H1 (cell line): ENCODE results near the gene OR51F2. TPM values are rescaled to one million over a fixed set of nuclear protein-coding genes. Genes with fewer than 3 reads are reported as not detected.

Experiments
- CTCF ChIA-PET: fragments of 300-600 bp; sonication (Branson Sonifier 250); formaldehyde crosslinking; loops from one replicate; lab custom pipeline; 2021; ENCODE audit not compliant: partially characterized antibody; lab: Charles Lee
- POLR2A ChIA-PET: fragments of 300-600 bp; sonication (Branson Sonifier 250); formaldehyde crosslinking; loops from one replicate; lab custom pipeline; 2021; ENCODE audit warnings: inconsistent platforms; ENCODE audit not compliant: partially characterized antibody; lab: Charles Lee
- DNase-seq, 2 experiments: peaks; one replicate each; pipeline versions ENCODE4 v3.0.0 to v3.0.0-alpha.2; 2010 to 2022; ENCODE audit warnings: low spot score in 2 of 2, low read depth in 1 of 2, mixed read lengths in 1 of 2
- FAIRE-seq: peaks from 2 replicates; lab custom pipeline; 2011; peaks lifted over from hg19 to GRCh38; lab: Jason Lieb, UNC
- H2AFZ ChIP-seq: 2 replicates; pipeline ENCODE4 v1.8.1; 2012; ENCODE audit warnings: low read length, inconsistent platforms
- H2AK5ac ChIP-seq: 2 replicates; pipeline ENCODE4 v1.6.1; 2013; ENCODE audit warnings: low read depth, low read length
- H2BK120ac ChIP-seq: replicated peaks from 2 replicates; pipeline ENCODE3; 2013; ENCODE audit warnings: low read depth, low read length, inconsistent platforms
- H2BK12ac ChIP-seq: 2 replicates; pipeline ENCODE4 v1.6.1; 2013; ENCODE audit warnings: low read depth, low read length
- H2BK15ac ChIP-seq: 2 replicates; pipeline ENCODE4 v1.6.1; 2013; ENCODE audit warnings: low read length
- H2BK20ac ChIP-seq: 2 replicates; pipeline ENCODE4 v1.6.1; 2013; ENCODE audit warnings: low read length
- H2BK5ac ChIP-seq: 2 replicates; pipeline ENCODE4 v1.6.1; 2013; ENCODE audit warnings: low read depth, low read length
- H3K14ac ChIP-seq: 2 replicates; pipeline ENCODE4 v1.6.1; 2013; ENCODE audit warnings: inconsistent platforms; ENCODE audit not compliant: insufficient read length
- H3K18ac ChIP-seq: 2 replicates; pipeline ENCODE4 v1.6.1; 2013; ENCODE audit warnings: low read length; ENCODE audit errors: extremely low read depth
- H3K23ac ChIP-seq: 2 replicates; pipeline ENCODE4 v1.6.1; 2013; ENCODE audit warnings: inconsistent platforms; ENCODE audit not compliant: insufficient read length
- H3K23me2 ChIP-seq: 2 replicates; pipeline ENCODE4 v1.6.1; 2013; ENCODE audit warnings: low read depth, low read length
- H3K27ac ChIP-seq: 2 replicates; pipeline ENCODE4 v1.6.1; 2011; ENCODE audit warnings: low read depth, low read length, inconsistent platforms
- H3K27me3 ChIP-seq, 4 experiments: replicated peaks in 1 of 4; 1 replicate in 1 of 4; 2 replicates in 3 of 4; pipeline versions ENCODE4 v1.6.1 to v1.8.1; 2011 to 2013; ENCODE audit warnings: low read length in 3 of 4, mild to moderate bottlenecking in 3 of 4, inconsistent platforms in 2 of 4, mixed read lengths in 2 of 4, moderate library complexity in 1 of 4; ENCODE audit not compliant: control insufficient read depth in 3 of 4, insufficient read depth in 3 of 4; ENCODE audit errors: extremely low read depth in 1 of 4
- H3K36me3 ChIP-seq, 4 experiments: 2 replicates each; pipeline versions ENCODE4 v1.6.1 to v1.8.1; 2011 to 2013; ENCODE audit warnings: mild to moderate bottlenecking in 4 of 4, low read length in 3 of 4, moderate library complexity in 2 of 4, control low read depth in 1 of 4, inconsistent platforms in 1 of 4; ENCODE audit not compliant: insufficient read depth in 4 of 4, control insufficient read depth in 2 of 4
- H3K4ac ChIP-seq: replicated peaks from 2 replicates; pipeline ENCODE3; 2013; ENCODE audit warnings: low read length, low read depth, mixed read lengths, inconsistent platforms; ENCODE audit not compliant: insufficient read length
- H3K4me1 ChIP-seq, 4 experiments: replicated peaks in 1 of 4; 1 replicate in 1 of 4; 2 replicates in 3 of 4; pipeline versions ENCODE4 v1.6.1 to v1.8.1; 2011 to 2013; ENCODE audit warnings: low read length in 3 of 4, inconsistent platforms in 2 of 4, mixed read lengths in 1 of 4; ENCODE audit not compliant: insufficient read depth in 4 of 4, control insufficient read depth in 3 of 4
- H3K4me2 ChIP-seq, 2 experiments: 2 replicates each; pipeline versions ENCODE4 v1.6.1 to v1.8.1; 2011 to 2013; ENCODE audit warnings: low read depth in 2 of 2, low read length in 2 of 2, control low read depth in 1 of 2, inconsistent platforms in 1 of 2, mild to moderate bottlenecking in 1 of 2; ENCODE audit not compliant: insufficient read depth in 1 of 2
- H3K4me3 ChIP-seq, 4 experiments: fragments of 200-600, 300-600 bp in 1 of 4; sonication (generic), shearing (Covaris generic), sonication (Bioruptor Twin) in 1 of 4; 2 replicates each; pipeline versions ENCODE4 v1.5.1 to v1.8.1; 2011 to 2016; ENCODE audit warnings: low read length in 4 of 4, low read depth in 3 of 4, control low read depth in 2 of 4, inconsistent platforms in 2 of 4, mild to moderate bottlenecking in 2 of 4, mixed read lengths in 1 of 4, moderate library complexity in 1 of 4; ENCODE audit not compliant: insufficient read depth in 2 of 4; ENCODE audit errors: extremely low read depth in 1 of 4
- H3K56ac ChIP-seq: replicated peaks from 2 replicates; pipeline ENCODE3; 2013; ENCODE audit warnings: low read depth, mild to moderate bottlenecking, mixed read lengths, low read length, inconsistent platforms; ENCODE audit not compliant: insufficient read length
- H3K79me1 ChIP-seq: 2 replicates; pipeline ENCODE4 v1.6.1; 2013; ENCODE audit warnings: low read depth, low read length, control low read depth
- H3K79me2 ChIP-seq, 2 experiments: 2 replicates each; pipeline versions ENCODE4 v1.6.1 to v1.8.1; 2012 to 2013; ENCODE audit warnings: low read length in 2 of 2, mild to moderate bottlenecking in 2 of 2, inconsistent platforms in 1 of 2; ENCODE audit not compliant: insufficient read depth in 2 of 2, control insufficient read depth in 1 of 2
- H3K9ac ChIP-seq, 4 experiments: replicated peaks in 1 of 4; 1 replicate in 1 of 4; 2 replicates in 3 of 4; pipeline versions ENCODE4 v1.6.1 to v1.8.1; 2011 to 2013; ENCODE audit warnings: low read depth in 3 of 4, low read length in 3 of 4, control low read depth in 2 of 4, mild to moderate bottlenecking in 2 of 4, moderate library complexity in 2 of 4, inconsistent platforms in 1 of 4; ENCODE audit errors: extremely low read depth in 1 of 4
- H3K9me3 ChIP-seq, 2 experiments: 2 replicates each; pipeline versions ENCODE4 v1.6.1 to v1.8.1; 2012 to 2013; ENCODE audit warnings: mild to moderate bottlenecking in 2 of 2, moderate library complexity in 2 of 2, control low read depth in 1 of 2, inconsistent platforms in 1 of 2, low read depth in 1 of 2, low read length in 1 of 2, mixed read lengths in 1 of 2; ENCODE audit not compliant: insufficient read depth in 2 of 2
- H4K20me1 ChIP-seq, 2 experiments: replicated peaks in 1 of 2; 2 replicates each; pipeline versions ENCODE3 to v1.8.1; 2011 to 2013; ENCODE audit warnings: inconsistent platforms in 2 of 2, low read length in 2 of 2, mild to moderate bottlenecking in 1 of 2; ENCODE audit not compliant: insufficient read depth in 2 of 2, control insufficient read depth in 1 of 2
- H4K5ac ChIP-seq: 2 replicates; pipeline ENCODE4 v1.6.1; 2013; ENCODE audit warnings: low read length, low read depth, mixed read lengths, inconsistent platforms; ENCODE audit not compliant: insufficient read length
- H4K8ac ChIP-seq: 2 replicates; pipeline ENCODE4 v1.8.0; 2013; ENCODE audit warnings: mild to moderate bottlenecking, moderate library complexity, low read length, inconsistent platforms; ENCODE audit not compliant: insufficient read depth; ENCODE audit errors: extremely low read depth
- H4K91ac ChIP-seq: replicated peaks from 2 replicates; pipeline ENCODE3; 2013; ENCODE audit warnings: low read length, mixed read lengths, inconsistent platforms; ENCODE audit not compliant: insufficient read length
- BRCA1 ChIP-seq: IDR thresholded peaks from 2 replicates; pipeline ENCODE4 v1.6.1; 2012; ENCODE audit warnings: low read depth, low read length, improper control_type of control experiment
- CBX8 ChIP-seq: fragments of 300-800, 300-1000 bp; sonication (generic); IDR thresholded peaks from 2 replicates; pipeline ENCODE4 v1.7.1; 2016; ENCODE audit warnings: low read depth, low read length, borderline replicate concordance
- CHD1 ChIP-seq: IDR thresholded peaks from 2 replicates; pipeline ENCODE4 v1.6.1; 2012; ENCODE audit warnings: low read depth, low read length, improper control_type of control experiment
- CHD2 ChIP-seq: IDR thresholded peaks from 2 replicates; pipeline ENCODE4 v1.6.1; 2012; ENCODE audit warnings: low read length, improper control_type of control experiment
- JUND ChIP-seq: IDR thresholded peaks from 2 replicates; pipeline ENCODE4 v1.6.1; 2011; ENCODE audit warnings: mild to moderate bottlenecking, improper control_type of control experiment, low read length
- MAFK ChIP-seq: IDR thresholded peaks from 2 replicates; pipeline ENCODE4 v1.6.1; 2012; ENCODE audit warnings: low read depth, mild to moderate bottlenecking, improper control_type of control experiment, low read length
- RBBP5 ChIP-seq: IDR thresholded peaks from 2 replicates; pipeline ENCODE4 v1.7.1; 2012; ENCODE audit warnings: low read depth, mild to moderate bottlenecking, inconsistent platforms, low read length, moderate library complexity, borderline replicate concordance
- RFX5 ChIP-seq: IDR thresholded peaks from 2 replicates; pipeline ENCODE4 v1.6.1; 2011; ENCODE audit warnings: low read depth, low read length, improper control_type of control experiment, borderline replicate concordance
- SP1 ChIP-seq: IDR thresholded peaks from 2 replicates; pipeline ENCODE4 v1.6.1; 2011; ENCODE audit warnings: low read depth, low read length
- SRF ChIP-seq: IDR thresholded peaks from 2 replicates; pipeline ENCODE4 v1.6.1; 2011; ENCODE audit warnings: mild to moderate bottlenecking, low read depth, low read length, moderate library complexity
- TAF1 ChIP-seq: IDR thresholded peaks from 2 replicates; pipeline ENCODE4 v1.6.1; 2011; ENCODE audit warnings: mild to moderate bottlenecking, low read depth, low read length
- TCF12 ChIP-seq: IDR thresholded peaks from 2 replicates; pipeline ENCODE4 v1.6.1; 2011; ENCODE audit warnings: low read depth, mild to moderate bottlenecking, low read length
- ZNF274 ChIP-seq: IDR thresholded peaks from 2 replicates; pipeline ENCODE4 v1.7.0; 2012; ENCODE audit warnings: low read length, borderline replicate concordance; ENCODE audit errors: extremely low read depth
- WGBS, 2 experiments: shearing (Covaris generic) in 1 of 2; methylation state at CpG; one replicate each; pipeline versions ENCODE4 v1.1.6 to v1.1.7; 2013 to 2015; ENCODE audit warnings: low lambda C conversion rate in 2 of 2, mixed read lengths in 2 of 2, inconsistent platforms in 1 of 2, low coverage in 1 of 2, missing lambda C conversion rate in 1 of 2; ENCODE audit not compliant: insufficient replicate concordance in 2 of 2, insufficient coverage in 1 of 2, insufficient read length in 1 of 2; ENCODE audit errors: extremely low coverage in 1 of 2, missing lambda C conversion rate in 1 of 2; 5-methylcytosine and 5-hydroxymethylcytosine counted together
- long read RNA-seq, 2 experiments: library from RNA in 1 of 2; library from capped mRNA in 1 of 2; stranded (forward); transcript quantifications; one replicate each; pipeline ENCODE4 v2.0.0, GENCODE V29; 2021; ENCODE audit warnings: inconsistent platforms in 1 of 2
- polyA minus RNA-seq, 3 experiments: library from RNA; depleted of rRNA, polyadenylated mRNA; stranded (reverse); fragments of >200 nt; gene quantifications; 1 replicate in 2 of 3; 2 replicates in 1 of 3; pipeline ENCODE4 v1.2.3, GENCODE V29; 2011
- polyA plus RNA-seq, 7 experiments: library from polyadenylated mRNA; depleted of rRNA in 3 of 7; stranded (reverse) in 5 of 7; unstranded in 2 of 7; fragments of >200 nt in 5 of 7; fragments of 200-250 nt in 2 of 7; gene quantifications; 1 replicate in 5 of 7; 2 replicates in 1 of 7; 4 replicates in 1 of 7; pipeline versions ENCODE4 v1.2.1 to v1.2.3, GENCODE V29; 2011 to 2013; ENCODE audit warnings: missing spikeins in 2 of 7, mixed read lengths in 2 of 7
- total RNA-seq: library from RNA; stranded (reverse); fragmentation: NEBNext Ultra II Directional; extraction: Animal tissue kit (Norgen Biotek cat#: 25700); gene quantifications from 2 replicates; pipeline ENCODE4 v1.2.1, GENCODE V29; 2021

Gene OR51F2
- not detected in 2 replicates for total RNA-seq
- polyA plus RNA-seq (2011; rRNA removed), result 0.09 and 0.15 TPM in 2 replicates
- not detected for polyA plus RNA-seq (2011; cell fraction: cytosol; rRNA removed)
- 0.16 TPM for polyA plus RNA-seq (2011; cell fraction: nucleus; rRNA removed)
- not detected in 4 replicates for polyA plus RNA-seq (2012, experiment 1 of 2)
- not detected for polyA plus RNA-seq (2012, experiment 2 of 2)
- polyA plus RNA-seq (2013, experiment 1 of 2), result not detected
- not detected for polyA plus RNA-seq (2013, experiment 2 of 2)
- 2.1 and 2.3 TPM in 2 replicates for polyA minus RNA-seq (2011; rRNA and poly(A)+ RNA removed)
- not detected for polyA minus RNA-seq (2011; cell fraction: cytosol; rRNA and poly(A)+ RNA removed)
- polyA minus RNA-seq (2011; cell fraction: nucleus; rRNA and poly(A)+ RNA removed), result 0.70 TPM
- long read RNA-seq, experiment 1, result 0 reads
- long read RNA-seq, experiment 2, result 0 reads

- Histone ChIP-seq H2BK120ac (no peak within 1 kb of the TSS), H3K9me3 (no peaks in the 10 kb centered on the region; a peak in 1 of 4 replicates), H3K79me1 (no peaks in the 10 kb centered on the region), H3K56ac (no peak within 1 kb of the TSS), H3K4me2 (no peak within 1 kb of the TSS), H3K18ac (no peak within 1 kb of the TSS), H2BK20ac (no peak within 1 kb of the TSS), H4K8ac (no peak within 1 kb of the TSS), H3K79me2 (no peaks in the 10 kb centered on the region), H2BK15ac (no peak within 1 kb of the TSS), H3K27ac (no peak within 1 kb of the TSS), H4K5ac (no peak within 1 kb of the TSS), H3K27me3 (no peaks in the 10 kb centered on the region), H2AK5ac (no peak within 1 kb of the TSS), H3K4ac (no peak within 1 kb of the TSS), H2AFZ (no peak within 1 kb of the TSS), H3K14ac (no peak within 1 kb of the TSS), H3K4me1 (no peaks in the 10 kb centered on the region), H2BK5ac (no peak within 1 kb of the TSS), H3K36me3 (no peaks in the 10 kb centered on the region), H3K4me3 (no peak within 1 kb of the TSS), H3K23ac (no peak within 1 kb of the TSS), H3K23me2 (no peaks in the 10 kb centered on the region), H4K91ac (no peak within 1 kb of the TSS), H2BK12ac (no peak within 1 kb of the TSS), H4K20me1 (no peaks in the 10 kb centered on the region), H3K9ac (no peak within 1 kb of the TSS)
- FAIRE-seq (no peak), DNase-seq (no peak)
- POLR2A ChIA-PET, result no interaction called here
- CTCF ChIA-PET, result no interaction called here
- 89% methylated on average over 1 of the region's 1 CpG; no CpG with 5 or more reads in 1 of the 2 experiments for WGBS, 2 experiments
- TF ChIP-seq JUND (no peak), MAFK (no peak), SP1 (no peak), TAF1 (no peak), RBBP5 (no peak), TCF12 (no peak), ZNF274 (no peak), CHD2 (no peak), BRCA1 (no peak), RFX5 (no peak), CBX8 (no peak), SRF (no peak), CHD1 (no peak)
Observed at GRCh38 chr11:4821021-4821420, at the start of gene OR51F2. OR51F2 (plus strand) TSS chr11:4821321; CDS start chr11:4821422, 101 bp downstream.
